ENCODE measurements around the gene ZNF316.
"Not testable (repeated sequence)": the region's sequence is repeated elsewhere in the genome, so short reads cannot be mapped to it uniquely, and the experiment has no call there.

ZNF316 gene

GRCh38 chr7:6648066-6648814, 11.1 kb downstream of the ZNF316 start:
- DNase-seq, result no peak

GRCh38 chr7:6648815-6649104, 11.6 kb downstream of the ZNF316 start:
- DNase-seq, result no peak

GRCh38 chr7:6649241-6649961, 12.3 kb downstream of the ZNF316 start:
- DNase-seq, result no peak

- DNase-seq, result no peak
Measured at GRCh38 chr7:6650086-6650485, 13.0 kb downstream of the ZNF316 start.

- DNase-seq, result no peak
Measured at GRCh38 chr7:6650521-6651011, 13.4 kb downstream of the ZNF316 start.

- DNase-seq, result no peak
Measured at GRCh38 chr7:6651851-6652445, 14.8 kb downstream of the ZNF316 start.

GRCh38 chr7:6652446-6653011, 15.4 kb downstream of the ZNF316 start:
- DNase-seq, result no peak

- DNase-seq, result no peak
Measured at GRCh38 chr7:6653071-6654003, 16.2 kb downstream of the ZNF316 start.

GRCh38 chr7:6654113-6654841, 17.2 kb downstream of the ZNF316 start:
- DNase-seq, result no peak

GRCh38 chr7:6654842-6655610, 17.9 kb downstream of the ZNF316 start:
- no peak for DNase-seq

- DNase-seq, result no peak
Measured at GRCh38 chr7:6655636-6656385, 18.7 kb downstream of the ZNF316 start.

GRCh38 chr7:6656413-6656812, 19.3 kb downstream of the ZNF316 start:
- DNase-seq, result no peak

GRCh38 chr7:6658618-6659345, 21.7 kb downstream of the ZNF316 start:
- no peak for DNase-seq

- DNase-seq, result not testable (repeated sequence)
Measured at GRCh38 chr7:6670851-6671250, 33.7 kb downstream of the ZNF316 start.

- DNase-seq, result no peak
Measured at GRCh38 chr7:6675807-6676405, 38.8 kb downstream of the ZNF316 start.

GRCh38 chr7:6680146-6680545, 43.0 kb downstream of the ZNF316 start:
- DNase-seq, result no peak

GRCh38 chr7:6691103-6691502, 54.0 kb downstream of the ZNF316 start:
- DNase-seq, result no peak

GRCh38 chr7:6691609-6692106, 54.5 kb downstream of the ZNF316 start:
- DNase-seq, result no peak

- DNase-seq, result no peak
Measured at GRCh38 chr7:6700793-6701192, 63.7 kb downstream of the ZNF316 start.

All from activated CD8-positive, alpha-beta memory T cell treated with anti-CD3 and anti-CD28 coated beads, Interleukin-2, amount 50 U/mL, for 48 hours (primary cell).